HG02973 (cell line): Measurements from ENCODE around the gene ACSM3.
A peak's percentile ranks its signal among the peaks of the same experiment; 100 is the strongest.
"Not testable (repeated sequence)": the region's sequence is repeated elsewhere in the genome, so short reads cannot be mapped to it uniquely, and the experiment has no call there.

Experiments used
- ATAC-seq: cut with Tn5 transposase; IDR thresholded peaks from one replicate; pipeline ENCODE4 v1.9.1; 2021; ENCODE audit warnings: moderate library complexity; ENCODE audit not compliant: unreplicated experiment

Gene ACSM3

GRCh38 chr16:20803561-20804214 is 39.9 kb downstream of the ACSM3 start:
- no peak for ATAC-seq

GRCh38 chr16:20805684-20806167 is 41.9 kb downstream of the ACSM3 start:
- not testable (repeated sequence) for ATAC-seq

GRCh38 chr16:20806168-20807050 is 42.6 kb downstream of the ACSM3 start, which contains the start of the genes ERI2 and REXO5:
Gene ERI2 (minus strand): TSS chr16:20806472. CDS start chr16:20806430, 42 bp downstream.
Gene REXO5 (plus strand): TSS chr16:20806527. CDS start chr16:20806954, 427 bp downstream.
- ATAC-seq: peak; percentile 75

GRCh38 chr16:20807862-20808261 is 44.0 kb downstream of the ACSM3 start:
- no peak for ATAC-seq

GRCh38 chr16:20811889-20812439 is 48.1 kb downstream of the ACSM3 start:
- no peak for ATAC-seq

GRCh38 chr16:20812510-20812909 is 48.7 kb downstream of the ACSM3 start:
- no peak for ATAC-seq

GRCh38 chr16:20814784-20815183 is 51.0 kb downstream of the ACSM3 start:
- ATAC-seq: no peak

GRCh38 chr16:20818929-20819585 is 55.2 kb downstream of the ACSM3 start:
- ATAC-seq: no peak

GRCh38 chr16:20821682-20822081 is 57.9 kb downstream of the ACSM3 start:
- no peak for ATAC-seq

- ATAC-seq: no peak
Measured at GRCh38 chr16:20822521-20823325, 58.9 kb downstream of the ACSM3 start.

GRCh38 chr16:20826039-20826566 is 62.3 kb downstream of the ACSM3 start:
- ATAC-seq: no peak

- no peak for ATAC-seq
Measured at GRCh38 chr16:20829536-20829935, 65.7 kb downstream of the ACSM3 start.

- ATAC-seq: no peak
Measured at GRCh38 chr16:20830372-20830771, 66.6 kb downstream of the ACSM3 start.

- ATAC-seq: no peak
Measured at GRCh38 chr16:20833086-20833485, 69.3 kb downstream of the ACSM3 start.

GRCh38 chr16:20838240-20838639 is 74.4 kb downstream of the ACSM3 start:
- no peak for ATAC-seq

GRCh38 chr16:20839504-20839903 is 75.7 kb downstream of the ACSM3 start:
- ATAC-seq: no peak

- no peak for ATAC-seq
Measured at GRCh38 chr16:20844054-20844453, 80.2 kb downstream of the ACSM3 start.

GRCh38 chr16:20844588-20844987 is 80.8 kb downstream of the ACSM3 start:
- no peak for ATAC-seq

- no peak for ATAC-seq
Measured at GRCh38 chr16:20846030-20846429, 82.2 kb downstream of the ACSM3 start.

- ATAC-seq: no peak
Measured at GRCh38 chr16:20846551-20846950, 82.7 kb downstream of the ACSM3 start.
